HepG2 (cell line): ENCODE data around the gene ACVR1B. TPM values are rescaled to one million over a fixed set of nuclear protein-coding genes. Genes with fewer than 3 reads are reported as not detected.

ENCODE experiments used
- CREM ChIP-seq, 2 experiments: sonication (generic) in 1 of 2; formaldehyde crosslinking in 1 of 2; IDR thresholded peaks; 2 replicates each; pipeline versions ENCODE4 v1.4.0 to v1.6.1; 2016 to 2020; ENCODE audit warnings: antibody characterized with exemption in 1 of 2, mild to moderate bottlenecking in 1 of 2, missing genetic modification reagents in 1 of 2
- ELF3 ChIP-seq: IDR thresholded peaks from 2 replicates; pipeline ENCODE4 v1.6.1; 2016; ENCODE audit warnings: missing genetic modification reagents, missing compliant biosample characterization
- FOSL2 ChIP-seq: sonication (generic); formaldehyde crosslinking; IDR thresholded peaks from 2 replicates; pipeline ENCODE4 v1.4.0; 2020; ENCODE audit warnings: missing genetic modification reagents
- GABPB1 ChIP-seq: IDR thresholded peaks from 2 replicates; pipeline ENCODE4 v1.6.1; 2016; ENCODE audit warnings: mild to moderate bottlenecking, missing genetic modification reagents, moderate library complexity, missing compliant biosample characterization
- HNF4A ChIP-seq: sonication (generic); formaldehyde crosslinking; IDR thresholded peaks from 2 replicates; pipeline ENCODE4 v1.4.0; 2020; ENCODE audit warnings: missing genetic modification reagents
- MXD4 ChIP-seq: IDR thresholded peaks from 2 replicates; pipeline ENCODE4 v1.6.1; 2016; ENCODE audit warnings: mild to moderate bottlenecking, missing biosample characterization, missing genetic modification reagents
- NRL ChIP-seq: sonication (generic); formaldehyde crosslinking; IDR thresholded peaks from 2 replicates; pipeline ENCODE4 v1.5.0; 2020; ENCODE audit warnings: missing genetic modification reagents, mild to moderate bottlenecking, moderate library complexity, borderline replicate concordance
- PITX1 ChIP-seq: sonication (generic); formaldehyde crosslinking; IDR thresholded peaks from 2 replicates; pipeline ENCODE4 v1.5.1; 2020; ENCODE audit warnings: mild to moderate bottlenecking, missing genetic modification reagents
- POGZ ChIP-seq: sonication (generic); formaldehyde crosslinking; IDR thresholded peaks from 2 replicates; pipeline ENCODE4 v1.4.0; 2020; ENCODE audit warnings: mild to moderate bottlenecking, missing genetic modification reagents
- SMYD3 ChIP-seq: sonication (generic); formaldehyde crosslinking; IDR thresholded peaks from 2 replicates; pipeline ENCODE4 v1.8.1; 2023; ENCODE audit warnings: mild to moderate bottlenecking, missing genetic modification reagents
- SP5 ChIP-seq: IDR thresholded peaks from 2 replicates; pipeline ENCODE4 v1.6.1; 2016; ENCODE audit warnings: low read depth, borderline replicate concordance
- STAG1 ChIP-seq: sonication (generic); formaldehyde crosslinking; IDR thresholded peaks from 2 replicates; pipeline ENCODE4 v1.4.0; 2020; ENCODE audit warnings: missing genetic modification reagents
- STAT5B ChIP-seq: sonication (generic); formaldehyde crosslinking; IDR thresholded peaks from 2 replicates; pipeline ENCODE4 v1.4.0; 2020; ENCODE audit warnings: missing genetic modification reagents
- ZBTB7A ChIP-seq: sonication (generic); formaldehyde crosslinking; IDR thresholded peaks from 2 replicates; pipeline ENCODE4 v1.8.0; 2022; ENCODE audit warnings: mild to moderate bottlenecking, missing genetic modification reagents
- ZMYM3 ChIP-seq: sonication (generic); formaldehyde crosslinking; IDR thresholded peaks from 2 replicates; pipeline ENCODE4 v1.5.1; 2020; ENCODE audit warnings: mild to moderate bottlenecking, missing genetic modification reagents
- ZNF230 ChIP-seq: sonication (generic); formaldehyde crosslinking; IDR thresholded peaks from 2 replicates; pipeline ENCODE4 v1.4.0; 2020; ENCODE audit warnings: mild to moderate bottlenecking, missing genetic modification reagents
- ZNF232 ChIP-seq: sonication (generic); formaldehyde crosslinking; IDR thresholded peaks from 2 replicates; pipeline ENCODE4 v1.4.0; 2020; ENCODE audit warnings: missing genetic modification reagents, borderline replicate concordance
- ZNF24 ChIP-seq: fragments of 450-650 bp; IDR thresholded peaks from 2 replicates; pipeline ENCODE4 v1.6.1; 2017; ENCODE audit warnings: antibody characterized with exemption, mild to moderate bottlenecking
- ZNF543 ChIP-seq: sonication (generic); formaldehyde crosslinking; IDR thresholded peaks from 2 replicates; pipeline ENCODE4 v1.4.0; 2020; ENCODE audit warnings: mild to moderate bottlenecking, missing genetic modification reagents
- ZNF598 ChIP-seq: sonication (generic); formaldehyde crosslinking; IDR thresholded peaks from 2 replicates; pipeline ENCODE4 v1.5.1; 2020; ENCODE audit warnings: mild to moderate bottlenecking, missing genetic modification reagents, borderline replicate concordance
- polyA plus RNA-seq, 8 experiments: library from polyadenylated mRNA; depleted of rRNA in 3 of 8; stranded (reverse) in 7 of 8; unstranded in 1 of 8; fragments of >200 nt; fragmentation: Illumina TruSeq in 4 of 8; extraction: Trizol in 4 of 8; gene quantifications; 2 replicates each; pipeline versions ENCODE4 v1.2.1 to v1.2.3, GENCODE V29; 2011 to 2016; ENCODE audit warnings: low read depth in 4 of 8, missing spikeins in 1 of 8, mixed read lengths in 1 of 8; ENCODE audit not compliant: insufficient read depth in 1 of 8
- total RNA-seq, 5 experiments: library from RNA; depleted of rRNA; stranded (reverse); fragments of >200 nt; fragmentation: Illumina TruSeq; extraction: Trizol; gene quantifications; 2 replicates each; pipeline ENCODE4 v1.2.3, GENCODE V29; 2016; ENCODE audit warnings: low read depth in 1 of 5
- TF ChIP-seq, protein P1 (sequence below): fragments of 450-650 bp; IDR thresholded peaks from 2 replicates; pipeline ENCODE4 v1.6.1; 2017
- TF ChIP-seq, protein P2 (sequence below): sonication (generic); formaldehyde crosslinking; IDR thresholded peaks from 2 replicates; pipeline ENCODE4 v1.4.0; 2020; ENCODE audit warnings: missing genetic modification reagents, mild to moderate bottlenecking, borderline replicate concordance
- TF ChIP-seq, protein P3 (sequence below): sonication (generic); formaldehyde crosslinking; IDR thresholded peaks from 2 replicates; pipeline ENCODE4 v1.5.1; 2020; ENCODE audit warnings: mild to moderate bottlenecking, missing genetic modification reagents, moderate library complexity

Gene ACVR1B
- total and polyA plus RNA-seq, 2 of the 13 experiments (the other 11 are each of a cell fraction or from before 2014, with no cell fraction given) = 8.9 to 12.1 TPM

DNA sequence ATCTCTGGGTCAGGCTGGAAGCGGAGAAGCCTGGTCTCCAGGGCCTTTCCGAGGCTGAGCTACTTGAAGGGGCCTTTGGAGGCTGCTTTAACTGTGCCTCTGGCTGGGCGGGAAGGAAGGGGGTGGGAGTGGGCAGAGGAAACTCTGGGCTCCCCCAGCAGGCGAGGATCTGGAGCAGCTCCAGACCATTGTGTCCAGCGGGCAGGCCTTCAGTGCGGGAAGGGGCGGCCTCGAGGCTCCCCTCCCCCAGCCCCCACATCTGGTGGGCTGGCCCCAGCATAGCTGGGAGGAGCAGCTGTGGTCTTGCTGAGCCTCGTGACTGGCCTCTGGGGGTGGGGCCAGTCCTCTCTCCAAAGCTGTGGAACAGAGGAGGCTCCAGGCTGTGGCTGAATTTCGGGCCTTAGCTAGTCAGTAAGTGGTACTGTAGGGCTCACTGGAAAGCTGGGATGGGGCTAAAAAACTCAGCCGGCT, 58.7 kb downstream of the ACVR1B start (continued):
- TF ChIP-seq, protein P1, sequence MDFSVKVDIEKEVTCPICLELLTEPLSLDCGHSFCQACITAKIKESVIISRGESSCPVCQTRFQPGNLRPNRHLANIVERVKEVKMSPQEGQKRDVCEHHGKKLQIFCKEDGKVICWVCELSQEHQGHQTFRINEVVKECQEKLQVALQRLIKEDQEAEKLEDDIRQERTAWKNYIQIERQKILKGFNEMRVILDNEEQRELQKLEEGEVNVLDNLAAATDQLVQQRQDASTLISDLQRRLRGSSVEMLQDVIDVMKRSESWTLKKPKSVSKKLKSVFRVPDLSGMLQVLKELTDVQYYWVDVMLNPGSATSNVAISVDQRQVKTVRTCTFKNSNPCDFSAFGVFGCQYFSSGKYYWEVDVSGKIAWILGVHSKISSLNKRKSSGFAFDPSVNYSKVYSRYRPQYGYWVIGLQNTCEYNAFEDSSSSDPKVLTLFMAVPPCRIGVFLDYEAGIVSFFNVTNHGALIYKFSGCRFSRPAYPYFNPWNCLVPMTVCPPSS = no peak
- TF ChIP-seq STAG1 (CRISPR knock-in tag) = no peak
- no peak for TF ChIP-seq SMYD3 (CRISPR knock-in tag)
- TF ChIP-seq, protein P2, sequence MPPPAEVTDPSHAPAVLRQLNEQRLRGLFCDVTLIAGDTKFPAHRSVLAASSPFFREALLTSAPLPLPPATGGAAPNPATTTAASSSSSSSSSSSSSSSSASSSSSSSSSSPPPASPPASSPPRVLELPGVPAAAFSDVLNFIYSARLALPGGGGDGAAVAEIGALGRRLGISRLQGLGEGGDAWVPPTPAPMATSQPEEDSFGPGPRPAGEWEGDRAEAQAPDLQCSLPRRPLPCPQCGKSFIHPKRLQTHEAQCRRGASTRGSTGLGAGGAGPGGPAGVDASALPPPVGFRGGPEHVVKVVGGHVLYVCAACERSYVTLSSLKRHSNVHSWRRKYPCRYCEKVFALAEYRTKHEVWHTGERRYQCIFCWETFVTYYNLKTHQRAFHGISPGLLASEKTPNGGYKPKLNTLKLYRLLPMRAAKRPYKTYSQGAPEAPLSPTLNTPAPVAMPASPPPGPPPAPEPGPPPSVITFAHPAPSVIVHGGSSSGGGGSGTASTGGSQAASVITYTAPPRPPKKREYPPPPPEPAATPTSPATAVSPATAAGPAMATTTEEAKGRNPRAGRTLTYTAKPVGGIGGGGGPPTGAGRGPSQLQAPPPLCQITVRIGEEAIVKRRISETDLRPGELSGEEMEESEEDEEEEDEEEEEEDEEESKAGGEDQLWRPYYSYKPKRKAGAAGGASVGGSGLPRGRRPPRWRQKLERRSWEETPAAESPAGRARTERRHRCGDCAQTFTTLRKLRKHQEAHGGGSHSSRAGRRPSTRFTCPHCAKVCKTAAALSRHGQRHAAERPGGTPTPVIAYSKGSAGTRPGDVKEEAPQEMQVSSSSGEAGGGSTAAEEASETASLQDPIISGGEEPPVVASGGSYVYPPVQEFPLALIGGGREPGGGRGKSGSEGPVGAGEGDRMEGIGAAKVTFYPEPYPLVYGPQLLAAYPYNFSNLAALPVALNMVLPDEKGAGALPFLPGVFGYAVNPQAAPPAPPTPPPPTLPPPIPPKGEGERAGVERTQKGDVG (CRISPR knock-in tag) = no peak
- no peak for TF ChIP-seq ZNF24
- peak; percentile 49; the same call in 1 of the 2 replicates for TF ChIP-seq PITX1 (CRISPR knock-in tag)
- TF ChIP-seq ELF3 (CRISPR knock-in tag) = peak; percentile 36; the same call in 1 of the 2 replicates
- TF ChIP-seq FOSL2 = peak; percentile 19; the same call in 1 of the 2 replicates
- TF ChIP-seq STAT5B (CRISPR knock-in tag) = no peak
- 0 out of 2 replicates have a peak, but pooled peaks have one; percentile 13 for TF ChIP-seq ZMYM3 (CRISPR knock-in tag)
- TF ChIP-seq HNF4A (CRISPR knock-in tag) = peak; percentile 30; the same call in 1 of the 2 replicates
- 0 out of 2 replicates have a peak, but pooled peaks have one; percentile 14 for TF ChIP-seq MXD4
- TF ChIP-seq ZNF232 (CRISPR knock-in tag) = 0 out of 2 replicates have a peak, but pooled peaks have one; percentile 31
- peak; percentile 36; the same call in 1 of the 2 replicates for TF ChIP-seq ZNF543 (CRISPR knock-in tag)
- TF ChIP-seq, protein P3, sequence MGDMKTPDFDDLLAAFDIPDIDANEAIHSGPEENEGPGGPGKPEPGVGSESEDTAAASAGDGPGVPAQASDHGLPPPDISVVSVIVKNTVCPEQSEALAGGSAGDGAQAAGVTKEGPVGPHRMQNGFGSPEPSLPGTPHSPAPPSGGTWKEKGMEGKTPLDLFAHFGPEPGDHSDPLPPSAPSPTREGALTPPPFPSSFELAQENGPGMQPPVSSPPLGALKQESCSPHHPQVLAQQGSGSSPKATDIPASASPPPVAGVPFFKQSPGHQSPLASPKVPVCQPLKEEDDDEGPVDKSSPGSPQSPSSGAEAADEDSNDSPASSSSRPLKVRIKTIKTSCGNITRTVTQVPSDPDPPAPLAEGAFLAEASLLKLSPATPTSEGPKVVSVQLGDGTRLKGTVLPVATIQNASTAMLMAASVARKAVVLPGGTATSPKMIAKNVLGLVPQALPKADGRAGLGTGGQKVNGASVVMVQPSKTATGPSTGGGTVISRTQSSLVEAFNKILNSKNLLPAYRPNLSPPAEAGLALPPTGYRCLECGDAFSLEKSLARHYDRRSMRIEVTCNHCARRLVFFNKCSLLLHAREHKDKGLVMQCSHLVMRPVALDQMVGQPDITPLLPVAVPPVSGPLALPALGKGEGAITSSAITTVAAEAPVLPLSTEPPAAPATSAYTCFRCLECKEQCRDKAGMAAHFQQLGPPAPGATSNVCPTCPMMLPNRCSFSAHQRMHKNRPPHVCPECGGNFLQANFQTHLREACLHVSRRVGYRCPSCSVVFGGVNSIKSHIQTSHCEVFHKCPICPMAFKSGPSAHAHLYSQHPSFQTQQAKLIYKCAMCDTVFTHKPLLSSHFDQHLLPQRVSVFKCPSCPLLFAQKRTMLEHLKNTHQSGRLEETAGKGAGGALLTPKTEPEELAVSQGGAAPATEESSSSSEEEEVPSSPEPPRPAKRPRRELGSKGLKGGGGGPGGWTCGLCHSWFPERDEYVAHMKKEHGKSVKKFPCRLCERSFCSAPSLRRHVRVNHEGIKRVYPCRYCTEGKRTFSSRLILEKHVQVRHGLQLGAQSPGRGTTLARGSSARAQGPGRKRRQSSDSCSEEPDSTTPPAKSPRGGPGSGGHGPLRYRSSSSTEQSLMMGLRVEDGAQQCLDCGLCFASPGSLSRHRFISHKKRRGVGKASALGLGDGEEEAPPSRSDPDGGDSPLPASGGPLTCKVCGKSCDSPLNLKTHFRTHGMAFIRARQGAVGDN (CRISPR knock-in tag) = peak; percentile 75; the same call in 1 of the 2 replicates
- 0 out of 2 replicates have a peak, but pooled peaks have one; percentile 25 for TF ChIP-seq ZNF230 (CRISPR knock-in tag)
- TF ChIP-seq ZNF598 (CRISPR knock-in tag) = peak; percentile 5; the same call in 1 of the 2 replicates
- TF ChIP-seq SP5 (CRISPR knock-in tag) = peak; percentile 93
- 0 out of 2 replicates have a peak, but pooled peaks have one; percentile 17 for TF ChIP-seq POGZ (CRISPR knock-in tag)
- no peak for TF ChIP-seq NRL (CRISPR knock-in tag)
- TF ChIP-seq CREM (IDR thresholded peaks at IDR 0.05) = no peak
- no peak for TF ChIP-seq CREM (CRISPR knock-in tag; IDR thresholded peaks at IDR 0.05)
- TF ChIP-seq ZBTB7A (CRISPR knock-in tag) = peak; percentile 68; the same call in 1 of the 2 replicates
- no peak; the same call in 1 of the 2 replicates for TF ChIP-seq GABPB1 (CRISPR knock-in tag)
